ENCODE results near the gene ZNF579.

DNA sequence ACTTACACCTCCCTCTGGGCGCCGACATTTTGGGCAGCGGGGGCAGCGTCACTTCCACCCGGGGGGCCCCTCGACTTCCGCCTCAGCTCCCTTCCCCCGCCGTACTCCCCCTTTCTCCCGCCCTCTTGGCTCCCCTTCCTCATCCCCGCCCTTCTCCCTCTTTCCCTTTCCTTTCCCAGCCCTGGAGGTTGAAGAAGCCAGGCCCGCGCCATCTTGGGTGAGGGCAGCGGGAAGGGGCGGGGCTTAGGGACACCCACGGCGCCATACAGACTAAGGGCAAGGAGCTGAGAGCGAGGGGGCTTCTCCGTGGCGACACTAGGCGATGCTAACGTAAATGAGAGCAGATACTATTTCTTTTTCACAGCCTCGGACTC lies 18.8 kb upstream of the ZNF579 start, which contains the start of gene FIZ1:
- TF ChIP-seq, protein P1, sequence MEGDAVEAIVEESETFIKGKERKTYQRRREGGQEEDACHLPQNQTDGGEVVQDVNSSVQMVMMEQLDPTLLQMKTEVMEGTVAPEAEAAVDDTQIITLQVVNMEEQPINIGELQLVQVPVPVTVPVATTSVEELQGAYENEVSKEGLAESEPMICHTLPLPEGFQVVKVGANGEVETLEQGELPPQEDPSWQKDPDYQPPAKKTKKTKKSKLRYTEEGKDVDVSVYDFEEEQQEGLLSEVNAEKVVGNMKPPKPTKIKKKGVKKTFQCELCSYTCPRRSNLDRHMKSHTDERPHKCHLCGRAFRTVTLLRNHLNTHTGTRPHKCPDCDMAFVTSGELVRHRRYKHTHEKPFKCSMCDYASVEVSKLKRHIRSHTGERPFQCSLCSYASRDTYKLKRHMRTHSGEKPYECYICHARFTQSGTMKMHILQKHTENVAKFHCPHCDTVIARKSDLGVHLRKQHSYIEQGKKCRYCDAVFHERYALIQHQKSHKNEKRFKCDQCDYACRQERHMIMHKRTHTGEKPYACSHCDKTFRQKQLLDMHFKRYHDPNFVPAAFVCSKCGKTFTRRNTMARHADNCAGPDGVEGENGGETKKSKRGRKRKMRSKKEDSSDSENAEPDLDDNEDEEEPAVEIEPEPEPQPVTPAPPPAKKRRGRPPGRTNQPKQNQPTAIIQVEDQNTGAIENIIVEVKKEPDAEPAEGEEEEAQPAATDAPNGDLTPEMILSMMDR (conservative IDR thresholded peaks at IDR 0.05 in 1 of 2, IDR thresholded peaks at IDR 0.05 in 1 of 2; ENCODE audit: extremely low read depth in 1 of 2, insufficient read depth in 1 of 2, low read depth in 1 of 2, low read length in 2 of 2): no peak
- no peak for TF ChIP-seq EZH2 (IDR thresholded peaks at IDR 0.05; ENCODE audit: borderline replicate concordance, low read length)

All from mammary epithelial cell (primary cell).